K562 (cell line): Measurements from ENCODE around the gene EHD3.

ENCODE experiments used
- EZH2 ChIP-seq: IDR thresholded peaks from 2 replicates; pipeline ENCODE4 v1.6.1; 2012; ENCODE audit warnings: low read depth, mild to moderate bottlenecking, inconsistent platforms, low read length, borderline replicate concordance
- JUND ChIP-seq, 2 experiments: IDR thresholded peaks; 2 replicates in 1 of 2; 3 replicates in 1 of 2; pipeline ENCODE4 v1.6.1; 2011; ENCODE audit warnings: borderline replicate concordance in 2 of 2, low read depth in 2 of 2, low read length in 2 of 2, improper control_type of control experiment in 1 of 2, missing biosample characterization in 1 of 2, missing genetic modification characterization in 1 of 2, missing genetic modification reagents in 1 of 2
- POLR2A ChIP-seq: fragments of 450-650 bp; conservative IDR thresholded peaks from 2 replicates; pipeline ENCODE4 v1.6.1; 2016
- TF ChIP-seq, protein P1 (sequence below), 3 experiments: IDR thresholded peaks in 2 of 3; conservative IDR thresholded peaks in 1 of 3; 2 replicates each; pipeline ENCODE4 v1.5.1; 2011 to 2012; ENCODE audit warnings: low read length in 3 of 3, mild to moderate bottlenecking in 3 of 3, control low read depth in 2 of 3, improper control_type of control experiment in 1 of 3, inconsistent platforms in 1 of 3, low read depth in 1 of 3, mixed read lengths in 1 of 3, moderate library complexity in 1 of 3; ENCODE audit not compliant: insufficient read depth in 2 of 3

GRCh38 chr2:31191931-31192330 is 42.0 kb upstream of the EHD3 start:
- TF ChIP-seq EZH2, result no peak
- TF ChIP-seq, protein P1, sequence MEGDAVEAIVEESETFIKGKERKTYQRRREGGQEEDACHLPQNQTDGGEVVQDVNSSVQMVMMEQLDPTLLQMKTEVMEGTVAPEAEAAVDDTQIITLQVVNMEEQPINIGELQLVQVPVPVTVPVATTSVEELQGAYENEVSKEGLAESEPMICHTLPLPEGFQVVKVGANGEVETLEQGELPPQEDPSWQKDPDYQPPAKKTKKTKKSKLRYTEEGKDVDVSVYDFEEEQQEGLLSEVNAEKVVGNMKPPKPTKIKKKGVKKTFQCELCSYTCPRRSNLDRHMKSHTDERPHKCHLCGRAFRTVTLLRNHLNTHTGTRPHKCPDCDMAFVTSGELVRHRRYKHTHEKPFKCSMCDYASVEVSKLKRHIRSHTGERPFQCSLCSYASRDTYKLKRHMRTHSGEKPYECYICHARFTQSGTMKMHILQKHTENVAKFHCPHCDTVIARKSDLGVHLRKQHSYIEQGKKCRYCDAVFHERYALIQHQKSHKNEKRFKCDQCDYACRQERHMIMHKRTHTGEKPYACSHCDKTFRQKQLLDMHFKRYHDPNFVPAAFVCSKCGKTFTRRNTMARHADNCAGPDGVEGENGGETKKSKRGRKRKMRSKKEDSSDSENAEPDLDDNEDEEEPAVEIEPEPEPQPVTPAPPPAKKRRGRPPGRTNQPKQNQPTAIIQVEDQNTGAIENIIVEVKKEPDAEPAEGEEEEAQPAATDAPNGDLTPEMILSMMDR (IDR thresholded peaks at IDR 0.05 in 2 of 3, conservative IDR thresholded peaks at IDR 0.05 in 1 of 3; ENCODE audit: insufficient read depth in 2 of 3, low read depth in 1 of 3, low read length in 3 of 3), result no peak
- TF ChIP-seq POLR2A, result no peak
- TF ChIP-seq JUND (IDR thresholded peaks at IDR 0.05; ENCODE audit: borderline replicate concordance, low read depth, low read length), result no peak
- TF ChIP-seq JUND (tag; IDR thresholded peaks at IDR 0.05; ENCODE audit: borderline replicate concordance, low read depth, low read length), result no peak
